ENCODE measurements around the gene KNL1.
"Not testable (repeated sequence)": the region's sequence is repeated elsewhere in the genome, so short reads cannot be mapped to it uniquely, and the experiment has no call there.

Gene KNL1

DNA sequence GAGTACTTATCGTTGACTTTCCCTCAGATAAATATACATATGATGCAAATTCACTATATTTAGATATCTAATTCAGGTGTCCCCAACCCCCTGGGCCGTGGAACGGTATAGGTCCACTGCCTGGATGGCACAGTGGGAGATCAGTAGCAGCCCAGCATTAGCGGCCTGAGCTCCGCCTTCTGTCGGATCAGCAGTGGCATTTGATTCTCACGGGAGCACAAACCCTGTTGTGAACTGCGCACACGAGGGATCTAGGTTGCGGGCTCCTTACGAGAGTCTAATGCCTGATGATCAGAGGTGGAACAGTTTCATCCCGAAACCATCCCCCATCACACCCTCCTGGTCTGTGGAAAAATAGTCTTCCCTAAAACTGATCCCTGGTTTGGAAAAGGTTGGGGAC lies 6.9 kb downstream of the KNL1 start:
- Mint-ChIP-seq H3K9me3 (no peaks in the 10 kb centered on the region), H3K4me3 (no peak overlapping the region), H3K4me1 (no peaks in the 10 kb centered on the region), H3K27ac (no peak overlapping the region), H3K27me3 (no peaks in the 10 kb centered on the region), H3K36me3 (no peaks in the 10 kb centered on the region)

DNA sequence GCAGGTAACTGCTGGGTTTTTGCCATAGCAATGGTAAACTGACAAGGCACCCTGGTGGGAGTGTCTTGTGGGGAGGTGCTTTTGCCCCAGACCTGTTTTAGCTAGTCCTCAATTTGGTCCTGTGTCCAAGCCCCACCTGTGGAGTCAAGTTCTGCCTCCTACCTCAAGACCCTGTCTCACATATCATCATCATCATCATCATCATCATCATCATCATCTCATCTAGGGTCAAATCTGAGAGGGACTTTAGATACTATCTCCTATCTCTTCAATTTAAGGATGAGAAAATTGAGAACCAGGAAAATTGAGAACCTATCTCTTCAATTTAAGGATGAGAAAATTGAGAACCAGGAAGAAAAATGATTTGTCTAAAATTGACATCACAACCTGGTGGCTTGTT lies 9.9 kb downstream of the KNL1 start:
- no peak overlapping the region for H3K27ac Mint-ChIP-seq
- H3K36me3 Mint-ChIP-seq, result no peaks in the 10 kb centered on the region
- no peaks in the 10 kb centered on the region for H3K9me3 Mint-ChIP-seq
- H3K4me3 Mint-ChIP-seq, result no peak overlapping the region
- H3K4me1 Mint-ChIP-seq, result no peaks in the 10 kb centered on the region
- no peaks in the 10 kb centered on the region for H3K27me3 Mint-ChIP-seq

DNA sequence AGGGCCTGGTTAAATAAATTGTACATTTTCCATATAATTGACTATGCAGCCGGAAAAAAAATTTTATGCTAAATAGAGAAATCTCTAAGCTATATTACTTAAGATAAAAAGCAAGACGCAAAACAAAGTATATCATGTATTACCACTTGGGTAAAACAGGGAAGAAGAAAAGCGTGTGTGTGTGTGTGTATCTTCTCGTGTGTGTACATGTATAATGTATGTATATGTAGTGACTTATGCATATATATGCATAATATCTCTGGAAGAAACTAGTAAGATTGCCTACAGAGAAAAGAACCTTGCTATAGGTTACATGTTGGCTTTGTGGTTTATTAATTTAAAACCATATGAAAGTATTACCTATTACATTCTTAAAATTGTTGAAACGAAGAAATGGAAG lies 19.0 kb downstream of the KNL1 start:
- Mint-ChIP-seq H3K9me3 (no peaks in the 10 kb centered on the region), H3K27ac (no peak overlapping the region), H3K4me3 (no peak overlapping the region), H3K36me3 (no peaks in the 10 kb centered on the region), H3K4me1 (no peaks in the 10 kb centered on the region), H3K27me3 (no peaks in the 10 kb centered on the region)

DNA sequence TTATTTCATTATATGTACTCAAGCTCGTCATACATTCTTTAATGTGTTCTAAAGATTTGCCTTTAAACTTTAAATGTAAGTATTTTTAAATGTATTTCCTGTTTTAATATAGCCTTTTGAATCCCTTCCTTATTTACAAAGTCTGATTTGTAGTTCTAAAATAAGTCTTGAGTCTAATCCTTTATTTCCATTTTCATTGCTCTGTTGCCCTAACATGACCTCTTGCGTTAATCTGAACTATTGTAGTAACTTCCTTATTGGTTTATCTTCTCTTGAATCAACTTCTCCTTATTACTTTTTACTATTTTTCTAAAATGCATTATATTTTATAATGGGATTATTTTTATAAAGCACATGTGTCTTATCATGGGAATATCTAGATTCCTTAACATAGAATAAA lies 24.0 kb downstream of the KNL1 start:
- no peak overlapping the region for H3K4me3 Mint-ChIP-seq
- H3K27me3 Mint-ChIP-seq, result no peaks in the 10 kb centered on the region
- no peaks in the 10 kb centered on the region for H3K9me3 Mint-ChIP-seq
- no peaks in the 10 kb centered on the region for H3K36me3 Mint-ChIP-seq
- no peak overlapping the region for H3K27ac Mint-ChIP-seq
- no peaks in the 10 kb centered on the region for H3K4me1 Mint-ChIP-seq

DNA sequence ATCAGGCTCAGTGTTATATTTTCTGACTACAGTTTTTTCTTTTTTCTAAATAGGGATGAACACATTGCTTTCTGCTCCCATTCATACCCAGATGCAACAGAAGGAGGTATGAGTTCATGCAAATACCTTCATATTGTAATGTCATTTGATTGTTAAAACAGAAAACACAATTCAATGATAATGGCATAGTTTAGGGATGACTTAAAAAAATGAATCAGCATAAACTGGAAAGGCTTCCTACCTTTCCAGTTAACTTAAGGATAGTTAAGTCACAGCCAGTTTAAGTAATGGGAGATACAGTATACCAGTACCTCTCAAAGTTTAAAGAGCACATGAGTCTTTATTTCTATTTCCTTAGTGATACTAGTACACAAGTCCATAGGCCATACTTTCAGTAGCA lies 24.9 kb downstream of the KNL1 start:
- H3K36me3 Mint-ChIP-seq, result no peaks in the 10 kb centered on the region
- H3K9me3 Mint-ChIP-seq, result no peaks in the 10 kb centered on the region
- H3K4me1 Mint-ChIP-seq, result no peaks in the 10 kb centered on the region
- no peaks in the 10 kb centered on the region for H3K27me3 Mint-ChIP-seq
- H3K4me3 Mint-ChIP-seq, result no peak overlapping the region
- no peak overlapping the region for H3K27ac Mint-ChIP-seq

DNA sequence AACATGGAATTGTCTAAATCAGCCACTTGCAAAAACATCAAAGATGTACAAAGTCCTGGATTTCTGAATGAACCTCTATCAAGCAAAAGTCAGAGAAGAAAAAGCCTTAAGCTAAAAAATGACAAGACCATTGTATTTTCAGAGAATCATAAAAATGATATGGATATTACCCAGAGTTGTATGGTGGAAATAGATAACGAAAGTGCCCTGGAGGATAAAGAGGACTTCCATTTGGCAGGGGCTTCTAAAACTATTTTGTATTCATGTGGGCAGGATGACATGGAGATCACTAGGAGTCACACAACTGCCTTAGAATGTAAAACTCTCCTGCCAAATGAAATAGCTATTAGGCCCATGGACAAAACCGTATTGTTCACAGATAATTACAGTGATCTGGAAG lies 29.3 kb downstream of the KNL1 start:
- H3K27me3 Mint-ChIP-seq, result no peaks in the 10 kb centered on the region
- H3K36me3 Mint-ChIP-seq, result no peaks in the 10 kb centered on the region
- H3K4me3 Mint-ChIP-seq, result no peak overlapping the region
- no peak overlapping the region for H3K27ac Mint-ChIP-seq
- no peaks in the 10 kb centered on the region for H3K4me1 Mint-ChIP-seq
- no peaks in the 10 kb centered on the region for H3K9me3 Mint-ChIP-seq

DNA sequence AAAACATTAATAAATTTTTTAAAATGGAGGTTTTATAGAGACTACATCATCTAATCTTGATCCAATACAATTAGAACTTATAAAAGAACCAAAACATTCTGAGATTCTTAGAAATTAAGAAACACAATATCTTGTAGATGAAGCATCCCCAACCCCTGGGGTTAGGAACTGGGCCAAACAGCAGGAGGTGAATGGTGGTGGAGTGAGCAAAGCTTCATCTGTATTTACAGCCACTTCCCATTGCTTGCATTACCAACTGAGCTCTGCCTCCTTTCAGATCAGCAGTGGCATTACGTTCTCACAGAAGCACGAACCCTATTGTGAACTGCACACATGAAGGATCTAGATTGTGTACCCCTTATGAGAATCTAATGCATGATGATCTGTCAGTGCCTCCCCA lies 36.3 kb downstream of the KNL1 start:
- H3K27me3 Mint-ChIP-seq, result no peaks in the 10 kb centered on the region

DNA sequence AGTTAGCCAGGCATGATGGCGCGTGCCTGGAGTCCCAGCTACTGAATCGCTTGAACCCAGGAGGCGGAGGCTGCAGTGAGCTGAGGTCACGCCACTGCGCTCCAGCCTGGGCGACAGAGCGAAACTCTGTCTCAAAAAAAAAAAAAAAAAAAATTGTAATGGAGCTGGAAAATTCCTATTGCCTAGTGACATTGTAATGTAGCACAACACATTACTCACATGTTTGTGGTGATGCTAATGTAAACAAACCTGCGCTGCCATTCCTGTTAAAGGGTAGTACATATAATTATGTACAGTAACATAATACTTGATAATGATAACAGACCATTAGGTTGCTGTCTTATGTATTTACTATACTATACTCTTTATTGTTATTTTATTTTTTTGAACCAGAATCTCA lies 39.1 kb downstream of the KNL1 start:
- no peak overlapping the region for H3K4me3 Mint-ChIP-seq
- no peaks in the 10 kb centered on the region for H3K9me3 Mint-ChIP-seq
- H3K36me3 Mint-ChIP-seq, result no peaks in the 10 kb centered on the region
- no peaks in the 10 kb centered on the region for H3K4me1 Mint-ChIP-seq
- H3K27me3 Mint-ChIP-seq, result no peaks in the 10 kb centered on the region
- H3K27ac Mint-ChIP-seq, result no peak overlapping the region

More for the DNA sequence above, 36.3 kb downstream of the KNL1 start:
- Mint-ChIP-seq H3K4me1 (no peaks in the 10 kb centered on the region), H3K9me3 (no peaks in the 10 kb centered on the region), H3K36me3 (no peaks in the 10 kb centered on the region), H3K4me3 (no peak overlapping the region), H3K27ac (no peak overlapping the region)

DNA sequence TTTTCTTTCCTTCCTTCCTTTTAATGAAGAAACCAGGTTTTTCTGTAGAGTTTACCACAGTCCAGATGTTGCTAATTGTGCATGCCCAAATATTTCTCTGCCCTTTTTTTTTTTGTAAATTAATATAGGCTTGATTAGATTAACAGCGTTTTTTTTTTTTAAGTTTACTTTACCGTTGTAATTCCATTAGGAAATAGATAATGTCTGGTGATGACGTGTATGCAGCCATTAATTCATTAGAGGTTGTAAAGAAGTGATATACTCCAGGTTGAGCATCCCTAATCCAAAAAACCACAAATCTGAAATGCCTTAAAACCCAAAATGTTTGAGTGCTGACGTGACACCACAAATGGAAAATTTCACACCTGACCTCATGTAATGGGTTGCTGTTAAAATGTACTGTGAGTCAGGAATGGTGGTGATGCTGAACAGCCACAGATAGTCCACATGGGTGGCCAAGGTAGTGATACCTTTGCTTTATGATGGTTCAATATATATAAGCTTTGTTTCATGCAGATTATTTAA lies 43.2 kb downstream of the KNL1 start:
- H3K4me3 Mint-ChIP-seq, result no peak overlapping the region
- H3K36me3 Mint-ChIP-seq, result no peaks in the 10 kb centered on the region
- no peak overlapping the region for H3K27ac Mint-ChIP-seq
- H3K27me3 Mint-ChIP-seq, result no peaks in the 10 kb centered on the region
- H3K4me1 Mint-ChIP-seq, result no peaks in the 10 kb centered on the region
- H3K9me3 Mint-ChIP-seq, result no peaks in the 10 kb centered on the region

DNA sequence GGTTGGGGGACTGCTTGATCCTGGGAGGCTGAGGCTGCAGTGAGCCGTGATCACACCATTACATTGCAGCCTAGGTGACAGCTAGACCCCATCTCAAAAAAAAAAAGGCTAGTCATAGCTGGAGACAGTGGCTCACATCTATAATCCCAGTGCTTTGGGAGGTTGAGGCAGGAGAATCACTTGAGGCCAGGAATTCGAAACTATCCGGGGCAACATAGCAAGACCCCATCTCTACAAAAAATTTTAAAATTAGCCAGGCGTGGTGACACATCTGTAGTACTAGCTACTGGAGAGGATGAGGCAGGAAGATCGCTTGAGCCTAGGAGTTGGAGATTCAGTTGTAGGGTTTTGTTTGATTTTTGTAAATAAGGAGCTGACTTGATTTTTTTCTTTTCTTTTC lies 45.6 kb downstream of the KNL1 start:
- Mint-ChIP-seq H3K27me3 (no peaks in the 10 kb centered on the region), H3K27ac (no peak overlapping the region), H3K9me3 (no peaks in the 10 kb centered on the region), H3K36me3 (no peaks in the 10 kb centered on the region), H3K4me3 (no peak overlapping the region), H3K4me1 (no peaks in the 10 kb centered on the region)

DNA sequence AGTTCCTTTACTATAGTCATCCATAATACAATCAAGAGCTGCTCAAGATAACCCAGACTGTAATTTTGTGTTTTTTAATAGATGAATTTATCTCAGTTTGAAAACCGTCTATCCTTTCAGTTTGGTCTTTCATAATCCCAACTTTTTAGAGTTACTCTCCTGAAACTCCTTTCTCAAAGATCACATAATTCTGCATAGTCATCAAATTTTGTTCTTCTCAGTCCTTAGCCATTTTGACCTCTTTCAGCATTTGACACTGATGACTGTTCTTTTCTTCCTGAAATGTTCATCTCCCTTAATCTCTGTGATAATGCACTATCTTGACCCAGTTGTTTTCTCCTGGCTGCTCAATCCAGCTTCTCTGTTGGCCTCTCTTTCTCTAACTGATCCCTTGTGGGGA lies 53.5 kb downstream of the KNL1 start:
- H3K27ac Mint-ChIP-seq, result no peak overlapping the region
- no peaks in the 10 kb centered on the region for H3K4me1 Mint-ChIP-seq
- H3K27me3 Mint-ChIP-seq, result no peaks in the 10 kb centered on the region
- H3K9me3 Mint-ChIP-seq, result no peaks in the 10 kb centered on the region
- H3K36me3 Mint-ChIP-seq, result no peaks in the 10 kb centered on the region
- no peak overlapping the region for H3K4me3 Mint-ChIP-seq

DNA sequence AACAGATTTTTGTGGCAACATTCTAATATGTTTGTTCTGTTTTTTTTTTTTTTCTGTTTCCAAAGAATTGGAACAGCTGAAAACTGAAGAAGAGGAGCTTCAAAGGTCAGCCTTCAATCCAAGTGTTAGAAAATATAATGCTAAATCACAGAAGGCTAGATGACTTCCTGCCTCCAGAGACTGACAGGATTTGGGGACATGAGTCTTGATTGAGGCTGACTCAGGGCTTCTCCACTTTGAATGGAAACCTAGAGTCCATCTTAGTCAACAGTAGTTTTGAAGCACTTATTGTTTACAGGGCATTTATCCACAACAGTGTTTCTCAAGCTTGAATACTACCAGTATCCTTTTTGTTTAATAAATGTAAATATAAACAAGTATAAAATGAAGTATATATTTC lies 56.4 kb downstream of the KNL1 start:
- H3K36me3 Mint-ChIP-seq, result no peaks in the 10 kb centered on the region
- no peak overlapping the region for H3K4me3 Mint-ChIP-seq
- no peaks in the 10 kb centered on the region for H3K27me3 Mint-ChIP-seq
- H3K27ac Mint-ChIP-seq, result no peak overlapping the region
- H3K9me3 Mint-ChIP-seq, result no peaks in the 10 kb centered on the region
- H3K4me1 Mint-ChIP-seq, result no peaks in the 10 kb centered on the region

DNA sequence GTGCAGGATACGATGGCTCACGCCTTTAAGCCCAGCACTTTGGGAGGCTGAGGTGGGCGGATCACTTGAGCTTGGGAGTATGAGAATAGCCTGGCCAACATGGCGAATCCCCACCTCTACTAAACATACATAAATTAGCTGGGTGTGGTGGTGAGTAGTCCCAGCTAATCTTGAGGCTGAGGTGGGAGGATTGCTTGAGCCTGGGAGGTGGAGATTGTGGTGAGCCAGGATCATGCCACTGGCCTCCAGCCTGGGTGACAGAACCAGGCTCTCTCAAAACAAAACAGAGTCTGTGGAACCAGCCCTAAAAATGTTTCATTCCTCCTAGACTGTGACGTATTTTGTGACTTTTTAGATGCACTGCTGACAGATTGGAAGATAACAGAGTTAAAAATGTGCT lies 66.6 kb downstream of the KNL1 start:
- Mint-ChIP-seq H3K36me3 (no peaks in the 10 kb centered on the region), H3K4me1 (no peaks in the 10 kb centered on the region), H3K9me3 (no peaks in the 10 kb centered on the region), H3K27me3 (no peaks in the 10 kb centered on the region), H3K27ac (no peak overlapping the region), H3K4me3 (no peak overlapping the region)

DNA sequence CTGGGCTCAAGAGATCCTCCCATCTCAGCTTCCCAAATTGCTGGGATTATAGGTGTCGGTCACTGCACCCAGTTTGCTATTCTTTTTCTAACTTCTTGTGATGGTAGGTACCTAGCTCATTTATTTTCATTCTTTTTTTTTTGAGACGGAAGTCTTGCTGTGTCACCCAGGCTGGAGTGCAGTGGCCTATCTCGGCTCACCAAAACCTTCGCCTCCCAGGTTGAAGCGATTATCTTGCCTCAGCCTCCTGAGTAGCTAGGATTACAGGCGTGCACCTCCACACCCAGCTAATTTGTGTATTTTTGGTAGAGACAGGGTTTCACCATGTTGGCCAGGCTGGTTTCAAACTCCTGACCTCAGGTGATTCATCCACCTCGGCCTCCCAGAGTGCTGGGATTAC lies 70.9 kb downstream of the KNL1 start:
- Mint-ChIP-seq H3K4me3 (no peak overlapping the region), H3K36me3 (no peaks in the 10 kb centered on the region), H3K9me3 (no peaks in the 10 kb centered on the region), H3K27ac (no peak overlapping the region), H3K27me3 (no peaks in the 10 kb centered on the region), H3K4me1 (no peaks in the 10 kb centered on the region)

DNA sequence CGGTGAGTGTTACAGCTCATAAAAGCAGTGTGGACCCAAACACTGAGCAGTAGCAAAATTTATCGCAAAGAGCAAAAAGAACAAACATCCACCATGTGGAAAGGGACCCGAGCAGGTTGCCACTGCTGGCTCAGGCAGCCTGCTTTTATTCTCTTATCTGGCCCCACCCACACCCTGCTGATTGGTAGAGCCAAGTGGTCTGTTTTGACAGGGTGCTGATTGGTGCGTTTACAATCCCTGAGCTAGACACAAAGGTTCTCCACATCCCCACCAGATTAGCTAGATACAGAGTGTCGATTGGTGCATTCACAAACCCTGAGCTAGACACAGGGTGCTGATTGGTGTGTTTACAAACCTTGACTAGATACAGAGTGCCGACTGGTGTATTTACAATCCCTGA lies 82.2 kb downstream of the KNL1 start:
- not testable (repeated sequence) for H3K36me3 Mint-ChIP-seq, H3K27ac Mint-ChIP-seq, H3K4me1 Mint-ChIP-seq, H3K4me3 Mint-ChIP-seq, H3K9me3 Mint-ChIP-seq, H3K27me3 Mint-ChIP-seq

DNA sequence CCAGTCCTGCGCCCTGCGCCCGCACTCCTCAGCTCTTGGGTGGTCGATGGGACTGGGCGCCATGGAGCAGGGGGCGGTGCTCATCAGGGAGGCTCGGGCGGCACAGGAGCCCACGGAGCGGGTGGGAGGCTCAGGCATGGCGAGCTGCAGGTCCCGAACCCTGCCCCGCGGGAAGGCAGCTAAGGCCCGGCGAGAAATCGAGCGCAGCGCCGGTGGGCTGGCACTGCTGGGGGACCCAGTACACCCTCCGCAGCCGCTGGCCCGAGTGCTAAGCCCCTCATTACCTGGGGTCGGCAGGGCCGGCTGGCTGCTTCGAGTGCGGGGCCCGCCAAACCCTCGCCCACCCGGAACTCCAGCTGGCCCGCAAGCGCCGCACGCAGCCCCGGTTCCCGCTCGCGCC lies 82.9 kb downstream of the KNL1 start:
- H3K27me3 Mint-ChIP-seq, H3K27ac Mint-ChIP-seq, H3K4me3 Mint-ChIP-seq, H3K36me3 Mint-ChIP-seq, H3K9me3 Mint-ChIP-seq, H3K4me1 Mint-ChIP-seq: not testable (repeated sequence)

DNA sequence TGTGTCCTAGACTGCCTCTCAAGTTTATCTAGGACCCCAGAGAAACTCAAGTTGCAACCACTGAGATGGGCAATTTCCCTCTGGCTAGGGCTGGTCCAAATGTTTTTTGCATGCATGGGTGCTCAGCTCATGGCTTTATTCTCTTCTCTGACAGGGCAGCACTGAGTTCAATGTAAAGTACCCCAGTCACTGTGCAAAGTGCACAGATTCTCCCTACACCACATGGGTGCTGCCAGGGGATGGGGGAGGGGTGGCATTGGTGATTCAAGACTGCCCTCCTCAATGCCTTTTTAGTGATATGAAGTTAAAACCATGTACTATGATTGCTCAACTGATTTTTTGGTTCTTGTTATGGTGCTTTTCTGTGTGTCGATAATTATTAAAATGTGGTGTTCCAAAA lies 86.1 kb downstream of the KNL1 start:
- H3K27me3 Mint-ChIP-seq, result no peaks in the 10 kb centered on the region
- H3K4me3 Mint-ChIP-seq, result no peak overlapping the region
- H3K4me1 Mint-ChIP-seq, result peaks cover 5% of the 10 kb centered on the region
- H3K36me3 Mint-ChIP-seq, result no peaks in the 10 kb centered on the region
- no peak overlapping the region for H3K27ac Mint-ChIP-seq
- no peaks in the 10 kb centered on the region for H3K9me3 Mint-ChIP-seq

DNA sequence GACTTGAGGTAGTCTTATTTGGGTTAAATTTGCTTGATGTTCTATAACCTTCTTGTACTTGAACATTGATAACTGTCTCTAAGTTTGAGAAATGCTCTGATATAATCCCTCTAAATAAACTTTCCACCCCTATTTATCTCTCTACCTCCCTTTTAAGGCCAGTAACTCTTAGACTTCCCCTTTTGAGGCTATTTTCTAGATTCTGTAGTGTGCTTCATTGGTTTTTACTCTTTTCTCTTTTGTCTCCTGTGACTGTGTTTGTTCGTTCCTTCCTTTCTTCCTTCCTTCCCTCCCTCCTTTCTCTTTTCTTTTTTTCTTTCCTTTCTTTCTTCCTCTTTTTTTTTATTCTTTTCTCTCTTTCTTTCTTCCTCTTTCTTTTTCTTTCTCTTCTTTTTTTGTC lies 86.9 kb downstream of the KNL1 start:
- H3K4me1 Mint-ChIP-seq, H3K27me3 Mint-ChIP-seq, H3K9me3 Mint-ChIP-seq, H3K4me3 Mint-ChIP-seq, H3K36me3 Mint-ChIP-seq, H3K27ac Mint-ChIP-seq: not testable (repeated sequence)

All from activated naive CD4-positive, alpha-beta T cell treated with anti-CD3 and anti-CD28 coated beads, Interleukin-2, amount 50 U/mL, for 24 hours (primary cell).